EH (cell line): ENCODE data around the gene TOGARAM1.
A peak's percentile ranks its signal among the peaks of the same experiment; 100 is the strongest.
"Not testable (repeated sequence)": the region's sequence is repeated elsewhere in the genome, so short reads cannot be mapped to it uniquely, and the experiment has no call there.

Source experiments
- DNase-seq: peaks from one replicate; pipeline ENCODE4 v3.0.0-alpha.2; 2015; ENCODE audit warnings: low read depth

The TOGARAM1 gene

DNA sequence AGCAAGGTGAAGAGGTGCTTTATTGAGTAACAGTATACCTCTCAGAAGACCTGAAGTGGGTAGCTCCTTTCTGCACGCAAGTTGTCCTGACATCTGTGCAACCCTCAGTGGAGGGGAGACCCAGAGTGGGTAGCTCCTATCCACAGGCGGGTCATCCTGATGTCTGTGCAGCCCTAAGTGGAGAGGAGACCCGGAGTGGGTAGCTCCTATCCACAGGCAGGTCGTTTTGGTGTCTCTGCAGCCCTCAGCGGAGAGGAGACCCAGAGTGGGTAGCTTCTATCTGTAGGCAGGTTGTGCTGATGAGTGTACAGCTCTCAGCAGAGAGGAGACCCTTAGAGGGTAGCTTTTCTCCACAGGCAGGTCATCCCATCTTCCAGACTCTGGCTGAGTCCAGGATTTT lies 76.9 kb downstream of the TOGARAM1 start:
- DNase-seq = no peak

DNA sequence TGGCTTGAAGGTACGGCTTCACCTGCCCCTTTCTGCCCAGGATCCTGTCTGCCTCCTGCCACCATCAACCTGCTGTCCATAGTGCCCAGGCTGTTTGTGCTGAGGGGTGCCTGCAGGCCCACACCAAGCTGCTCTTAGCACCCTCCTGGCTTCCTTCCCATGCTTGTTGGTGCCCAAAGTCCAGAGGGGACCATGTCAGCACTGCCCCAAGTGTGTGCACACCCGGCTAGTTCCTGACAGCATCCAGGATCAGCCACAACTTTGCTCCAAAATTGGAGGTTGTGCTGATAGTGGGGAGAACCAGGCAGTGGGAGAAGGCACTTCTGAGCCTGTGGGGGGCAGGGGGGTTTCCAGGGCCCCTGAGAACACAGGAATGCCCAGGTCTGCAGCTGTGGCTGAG lies 77.4 kb downstream of the TOGARAM1 start:
- no peak for DNase-seq

DNA sequence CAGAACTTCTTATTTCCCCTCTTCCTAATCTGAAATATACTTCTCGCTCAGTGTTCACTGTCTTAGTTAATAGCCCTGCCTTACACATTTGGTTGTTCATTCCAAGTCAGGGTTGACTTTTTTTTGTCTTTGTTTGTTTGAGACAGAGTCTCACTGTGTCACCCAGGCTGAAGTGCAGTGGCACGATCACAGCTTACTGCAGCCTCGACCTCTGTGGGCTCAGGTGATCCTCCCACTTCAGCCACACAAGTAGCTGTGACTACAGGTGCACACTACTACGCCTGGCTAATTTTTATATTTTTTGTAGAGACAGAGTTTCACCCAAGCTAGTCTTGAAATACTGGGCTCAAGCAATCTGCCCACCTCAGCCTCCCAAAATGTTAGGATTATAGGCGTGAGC lies 79.7 kb downstream of the TOGARAM1 start:
- DNase-seq = no peak

DNA sequence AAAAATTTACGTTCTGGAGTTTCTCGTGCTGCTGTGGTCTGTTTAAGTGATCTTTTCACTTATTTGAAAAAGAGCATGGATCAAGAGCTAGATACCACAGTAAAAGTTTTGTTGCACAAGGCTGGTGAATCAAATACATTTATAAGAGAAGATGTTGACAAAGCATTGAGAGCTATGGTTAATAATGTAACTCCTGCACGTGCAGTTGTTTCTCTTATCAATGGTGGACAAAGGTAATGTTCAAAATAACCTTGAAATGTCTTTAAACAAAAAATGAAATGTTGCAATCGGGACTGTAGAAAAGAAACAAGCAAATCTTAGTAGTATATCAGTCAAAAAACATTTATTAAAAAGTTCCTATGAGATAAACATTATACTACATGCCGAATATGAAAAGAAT lies 82.6 kb downstream of the TOGARAM1 start:
- no peak for DNase-seq

- no peak for DNase-seq
These were observed 86.4 kb downstream of the TOGARAM1 start for GRCh38 chr14:45048385-45048784.

- DNase-seq = no peak
These were observed 89.2 kb downstream of the TOGARAM1 start for GRCh38 chr14:45051180-45051579.

- DNase-seq = no peak
These were observed 89.9 kb downstream of the TOGARAM1 start for GRCh38 chr14:45051896-45052295.

GRCh38 chr14:45057349-45057748 lies 95.4 kb downstream of the TOGARAM1 start:
- DNase-seq = no peak

GRCh38 chr14:45057881-45058364 lies 95.9 kb downstream of the TOGARAM1 start:
- DNase-seq = no peak

- no peak for DNase-seq
These were observed 98.6 kb downstream of the TOGARAM1 start for GRCh38 chr14:45060551-45060950.

GRCh38 chr14:45065540-45065939 lies 103.5 kb downstream of the TOGARAM1 start:
- DNase-seq = peak; percentile 36

DNA sequence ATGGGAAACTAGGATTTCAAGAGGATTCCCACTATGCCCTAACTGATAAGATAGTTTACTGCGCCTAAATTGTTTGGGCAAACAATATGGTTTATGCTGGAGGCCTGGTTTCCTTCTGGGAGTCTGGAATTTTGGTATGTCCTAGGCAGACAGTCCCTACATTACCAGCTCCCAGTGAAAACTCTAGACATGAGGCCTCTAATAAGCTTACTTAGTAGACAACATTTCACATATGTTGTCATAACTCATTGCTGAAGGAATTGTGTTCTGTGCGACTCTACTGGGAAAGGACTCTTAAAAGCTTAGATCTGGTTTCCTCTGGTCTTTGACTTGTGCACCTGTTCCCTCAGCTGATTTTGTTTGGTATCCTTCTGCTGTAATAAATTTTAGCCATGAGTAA lies 104.0 kb downstream of the TOGARAM1 start:
- DNase-seq = no peak

DNA sequence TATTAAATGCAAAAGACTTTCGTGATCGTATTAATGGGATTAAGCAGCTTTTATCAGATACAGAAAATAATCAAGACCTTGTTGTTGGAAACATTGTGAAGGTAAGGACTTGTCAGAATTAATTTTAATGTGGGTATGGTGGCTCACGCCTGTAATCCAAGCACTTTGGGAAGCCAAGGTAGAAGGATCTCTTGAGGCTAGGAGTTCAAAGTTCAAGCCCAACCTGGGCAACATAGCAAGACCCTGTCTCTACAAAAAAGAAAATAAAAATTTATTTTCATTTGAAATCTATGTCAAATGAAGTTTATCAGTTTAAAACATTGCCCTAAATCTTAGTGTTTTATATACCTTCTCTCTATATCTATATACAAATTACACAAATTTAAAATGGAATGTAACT lies 104.7 kb downstream of the TOGARAM1 start:
- no peak for DNase-seq

GRCh38 chr14:45068396-45068795 lies 106.4 kb downstream of the TOGARAM1 start:
- no peak for DNase-seq

DNA sequence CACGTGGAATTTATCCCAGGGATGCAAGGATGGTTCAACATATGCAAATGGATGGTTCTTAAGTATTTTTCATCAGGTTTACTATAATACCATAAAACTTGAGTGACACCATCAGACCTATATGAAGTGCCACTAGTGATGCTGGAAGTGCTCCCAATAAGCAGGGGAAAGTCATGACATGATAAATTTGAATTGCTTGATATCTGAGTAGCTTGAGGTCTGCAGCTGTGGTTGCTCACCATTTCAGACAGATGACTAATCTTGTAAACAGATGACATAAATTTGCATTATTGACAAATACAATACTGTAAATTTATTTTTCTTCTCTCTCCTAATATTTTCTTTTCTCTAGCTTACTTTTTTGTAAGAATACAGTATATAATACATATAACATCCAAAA lies 108.2 kb downstream of the TOGARAM1 start:
- DNase-seq = peak; percentile 11

GRCh38 chr14:45072126-45072525 lies 110.1 kb downstream of the TOGARAM1 start:
- DNase-seq = no peak

- DNase-seq = no peak
These were observed 111.4 kb downstream of the TOGARAM1 start for GRCh38 chr14:45073231-45073879.

- DNase-seq = no peak
These were observed 116.3 kb downstream of the TOGARAM1 start for GRCh38 chr14:45078323-45078722.

- DNase-seq = not testable (repeated sequence)
These were observed 118.5 kb downstream of the TOGARAM1 start for GRCh38 chr14:45080416-45080968.

GRCh38 chr14:45081096-45081495 lies 119.1 kb downstream of the TOGARAM1 start:
- not testable (repeated sequence) for DNase-seq

DNA sequence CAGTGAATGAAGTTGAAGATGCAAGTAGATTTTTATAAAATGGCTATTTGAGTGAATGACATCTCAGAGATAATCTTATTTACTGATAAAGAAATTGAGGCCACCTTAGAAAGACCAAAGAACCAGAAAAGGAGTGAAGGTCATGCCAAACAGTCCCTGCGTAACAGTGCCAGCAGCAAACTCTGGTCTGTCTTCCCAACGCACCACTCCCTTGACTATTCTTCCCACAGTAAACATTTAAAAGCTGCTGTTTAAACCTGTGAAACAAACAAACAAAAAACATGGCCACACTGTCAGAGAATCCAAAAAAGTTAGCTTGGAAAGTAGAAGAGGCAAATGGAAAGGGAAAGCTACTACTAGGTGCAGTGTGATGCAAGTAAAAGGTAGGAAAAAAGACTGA lies 120.4 kb downstream of the TOGARAM1 start:
- DNase-seq = no peak

GRCh38 chr14:45083617-45083975 lies 121.6 kb downstream of the TOGARAM1 start:
- no peak for DNase-seq

GRCh38 chr14:45083976-45084722 lies 122.2 kb downstream of the TOGARAM1 start, which contains the start of gene PRPF39:
PRPF39 (plus strand) TSS chr14:45084116; CDS start chr14:45095240, 11,124 bp downstream.
- peak; percentile 93 for DNase-seq
